B cell (primary cell): ENCODE measurements around the gene GRIK5. TPM values are rescaled to one million over a fixed set of nuclear protein-coding genes. Genes with fewer than 3 reads are reported as not detected.

Source experiments
- ATAC-seq: fragments of 200-7000 bp; cut with Tn5 transposase; one replicate; pipeline ENCODE4 v1.10.0; 2021; ENCODE audit warnings: low read depth, mild to moderate bottlenecking, moderate number of reproducible peaks, moderate library complexity
- CTCF ChIA-PET: fragments of 350-600 bp; sonication (Branson Sonifier 250); formaldehyde crosslinking; loops from one replicate; lab custom pipeline; 2021; ENCODE audit warnings: antibody characterized with exemption, inconsistent platforms; lab: Charles Lee
- POLR2A ChIA-PET: fragments of 350-600 bp; sonication (Branson Sonifier 250); formaldehyde crosslinking; loops from one replicate; lab custom pipeline; 2021; ENCODE audit warnings: antibody characterized with exemption; lab: Charles Lee
- DNase-seq: peaks from one replicate; pipeline ENCODE4 v3.0.0; 2013
- H2AFZ ChIP-seq: 2 replicates; pipeline ENCODE4 v1.6.1; 2012; ENCODE audit warnings: mild to moderate bottlenecking, low read depth, low read length; ENCODE audit not compliant: insufficient read depth, poor library complexity, severe bottlenecking
- H3K27ac ChIP-seq, 2 donors: 1 replicate in 1 of 2; 2 replicates in 1 of 2; pipeline ENCODE4 v1.5.1; 2012 to 2013; ENCODE audit warnings: low read length in 2 of 2, mild to moderate bottlenecking in 2 of 2, moderate library complexity in 1 of 2
- H3K27me3 ChIP-seq, 4 experiments: fragments of 200-600 bp in 1 of 4; sonication (generic) in 1 of 4; replicated peaks in 1 of 4; 1 replicate in 2 of 4; 2 replicates in 2 of 4; pipeline versions ENCODE4 v1.6.1 to v1.7.0; 2013 to 2016; ENCODE audit warnings: low read length in 3 of 4, mild to moderate bottlenecking in 2 of 4, mixed read lengths in 1 of 4, moderate library complexity in 1 of 4; ENCODE audit not compliant: insufficient read depth in 4 of 4, control insufficient read depth in 3 of 4; ENCODE audit errors: control extremely low read depth in 1 of 4
- H3K36me3 ChIP-seq, 2 experiments: replicated peaks in 1 of 2; 1 replicate in 1 of 2; 2 replicates in 1 of 2; pipeline versions ENCODE4 v1.6.1 to v1.7.1; 2013; ENCODE audit warnings: low read length in 1 of 2; ENCODE audit not compliant: insufficient read depth in 2 of 2, control insufficient read depth in 1 of 2; ENCODE audit errors: control extremely low read depth in 1 of 2, extremely low read depth in 1 of 2
- H3K4me1 ChIP-seq, 2 donors: fragments of 200-600 bp in 1 of 2; sonication (generic) in 1 of 2; 1 replicate in 1 of 2; 2 replicates in 1 of 2; pipeline versions ENCODE4 v1.5.1 to v1.6.1; 2013 to 2017; ENCODE audit warnings: low read length in 2 of 2; ENCODE audit not compliant: control insufficient read depth in 2 of 2, insufficient read depth in 2 of 2
- H3K4me2 ChIP-seq: replicated peaks from 2 replicates; pipeline ENCODE3; 2012; ENCODE audit warnings: mild to moderate bottlenecking, low read depth, low read length; ENCODE audit not compliant: poor library complexity, severe bottlenecking
- H3K4me3 ChIP-seq, 5 experiments: fragments of 200-600 bp in 1 of 5; sonication (generic) in 1 of 5; 1 replicate in 3 of 5; 2 replicates in 2 of 5; pipeline versions ENCODE4 v1.5.1 to v1.7.0; 2011 to 2016; ENCODE audit warnings: low read length in 4 of 5, mild to moderate bottlenecking in 4 of 5, low read depth in 2 of 5, control low read depth in 1 of 5, moderate library complexity in 1 of 5; ENCODE audit not compliant: insufficient read depth in 1 of 5; ENCODE audit errors: control extremely low read depth in 1 of 5, extremely low read depth in 1 of 5
- H3K79me2 ChIP-seq: fragments of 200-600 bp; sonication (generic); one replicate; pipeline ENCODE4 v1.6.0; 2016; ENCODE audit warnings: low read length; ENCODE audit not compliant: control insufficient read depth, insufficient read depth
- H3K9ac ChIP-seq: fragments of 200-600 bp; sonication (generic); 2 replicates; pipeline ENCODE4 v1.6.1; 2017; ENCODE audit warnings: mild to moderate bottlenecking, low read length, moderate library complexity
- H3K9me3 ChIP-seq, 3 donors: one replicate each; pipeline versions ENCODE4 v1.6.1 to v1.7.1; 2013; ENCODE audit warnings: low read length in 2 of 3; ENCODE audit not compliant: control insufficient read depth in 2 of 3, insufficient read depth in 1 of 3; ENCODE audit errors: control extremely low read depth in 1 of 3
- H4K20me1 ChIP-seq: 2 replicates; pipeline ENCODE4 v1.6.0; 2012; ENCODE audit warnings: mild to moderate bottlenecking, low read length; ENCODE audit not compliant: insufficient read depth, control insufficient read depth, poor library complexity, severe bottlenecking
- H3K27ac Mint-ChIP-seq: one replicate; pipeline ENCODE4 v1.8.0; 2021; ENCODE audit warnings: mixed read lengths
- H3K27me3 Mint-ChIP-seq: one replicate; pipeline ENCODE4 v1.8.0; 2021; ENCODE audit warnings: mixed read lengths
- H3K4me1 Mint-ChIP-seq: one replicate; pipeline ENCODE4 v1.8.0; 2021; ENCODE audit warnings: mixed read lengths
- H3K4me3 Mint-ChIP-seq: one replicate; pipeline ENCODE4 v1.8.0; 2021; ENCODE audit warnings: mixed read lengths
- H3K9me3 Mint-ChIP-seq: one replicate; pipeline ENCODE4 v1.8.0; 2022; ENCODE audit warnings: mixed read lengths; ENCODE audit not compliant: insufficient read depth
- EZH2 ChIP-seq: IDR thresholded peaks from 2 replicates; pipeline ENCODE4 v1.6.1; 2012; ENCODE audit warnings: borderline replicate concordance, low read depth, mild to moderate bottlenecking, moderate library complexity, low read length; ENCODE audit not compliant: insufficient read depth, poor library complexity, severe bottlenecking
- WGBS: methylation state at CpG from one replicate; pipeline ENCODE4 v1.1.5; 2013; ENCODE audit warnings: missing lambda C conversion rate; ENCODE audit not compliant: insufficient coverage; 5-methylcytosine and 5-hydroxymethylcytosine counted together
- intact Hi-C: fragments of 100-400 bp; cut with micrococcal nuclease; formaldehyde crosslinking; loops from one replicate; pipeline ENCODE4 v1.10.0; 2022
- polyA minus RNA-seq: library from RNA; depleted of rRNA, polyadenylated mRNA; stranded (reverse); fragments of >200 nt; gene quantifications from 2 replicates; pipeline ENCODE4 v1.2.3, GENCODE V29; 2012
- polyA plus RNA-seq: library from polyadenylated mRNA; depleted of rRNA; stranded (reverse); fragments of >200 nt; gene quantifications from 2 replicates; pipeline ENCODE4 v1.2.3, GENCODE V29; 2012
- total RNA-seq, 2 donors: library from RNA; stranded (reverse); fragments of 120-200 nt in 1 of 2; gene quantifications; 1 replicate in 1 of 2; 2 replicates in 1 of 2; pipeline versions ENCODE4 v1.2.3 to v1.2.4, GENCODE V29; 2013 to 2022
- TF ChIP-seq, protein P1 (sequence below): fragments of 200-600 bp; IDR thresholded peaks from one replicate; pipeline ENCODE4 v1.8.0; 2022; ENCODE audit warnings: antibody characterized with exemption, mild to moderate bottlenecking

Gene GRIK5, protein sequence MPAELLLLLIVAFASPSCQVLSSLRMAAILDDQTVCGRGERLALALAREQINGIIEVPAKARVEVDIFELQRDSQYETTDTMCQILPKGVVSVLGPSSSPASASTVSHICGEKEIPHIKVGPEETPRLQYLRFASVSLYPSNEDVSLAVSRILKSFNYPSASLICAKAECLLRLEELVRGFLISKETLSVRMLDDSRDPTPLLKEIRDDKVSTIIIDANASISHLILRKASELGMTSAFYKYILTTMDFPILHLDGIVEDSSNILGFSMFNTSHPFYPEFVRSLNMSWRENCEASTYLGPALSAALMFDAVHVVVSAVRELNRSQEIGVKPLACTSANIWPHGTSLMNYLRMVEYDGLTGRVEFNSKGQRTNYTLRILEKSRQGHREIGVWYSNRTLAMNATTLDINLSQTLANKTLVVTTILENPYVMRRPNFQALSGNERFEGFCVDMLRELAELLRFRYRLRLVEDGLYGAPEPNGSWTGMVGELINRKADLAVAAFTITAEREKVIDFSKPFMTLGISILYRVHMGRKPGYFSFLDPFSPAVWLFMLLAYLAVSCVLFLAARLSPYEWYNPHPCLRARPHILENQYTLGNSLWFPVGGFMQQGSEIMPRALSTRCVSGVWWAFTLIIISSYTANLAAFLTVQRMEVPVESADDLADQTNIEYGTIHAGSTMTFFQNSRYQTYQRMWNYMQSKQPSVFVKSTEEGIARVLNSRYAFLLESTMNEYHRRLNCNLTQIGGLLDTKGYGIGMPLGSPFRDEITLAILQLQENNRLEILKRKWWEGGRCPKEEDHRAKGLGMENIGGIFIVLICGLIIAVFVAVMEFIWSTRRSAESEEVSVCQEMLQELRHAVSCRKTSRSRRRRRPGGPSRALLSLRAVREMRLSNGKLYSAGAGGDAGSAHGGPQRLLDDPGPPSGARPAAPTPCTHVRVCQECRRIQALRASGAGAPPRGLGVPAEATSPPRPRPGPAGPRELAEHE
- 0.27 TPM in 1 of 2 replicates, not detected in the other for total RNA-seq
- total RNA-seq (2013) = 0.07 TPM
- polyA plus RNA-seq = 0.09 and 0.33 TPM in 2 replicates
- 0.07 TPM in 1 of 2 replicates, not detected in the other for polyA minus RNA-seq

DNA sequence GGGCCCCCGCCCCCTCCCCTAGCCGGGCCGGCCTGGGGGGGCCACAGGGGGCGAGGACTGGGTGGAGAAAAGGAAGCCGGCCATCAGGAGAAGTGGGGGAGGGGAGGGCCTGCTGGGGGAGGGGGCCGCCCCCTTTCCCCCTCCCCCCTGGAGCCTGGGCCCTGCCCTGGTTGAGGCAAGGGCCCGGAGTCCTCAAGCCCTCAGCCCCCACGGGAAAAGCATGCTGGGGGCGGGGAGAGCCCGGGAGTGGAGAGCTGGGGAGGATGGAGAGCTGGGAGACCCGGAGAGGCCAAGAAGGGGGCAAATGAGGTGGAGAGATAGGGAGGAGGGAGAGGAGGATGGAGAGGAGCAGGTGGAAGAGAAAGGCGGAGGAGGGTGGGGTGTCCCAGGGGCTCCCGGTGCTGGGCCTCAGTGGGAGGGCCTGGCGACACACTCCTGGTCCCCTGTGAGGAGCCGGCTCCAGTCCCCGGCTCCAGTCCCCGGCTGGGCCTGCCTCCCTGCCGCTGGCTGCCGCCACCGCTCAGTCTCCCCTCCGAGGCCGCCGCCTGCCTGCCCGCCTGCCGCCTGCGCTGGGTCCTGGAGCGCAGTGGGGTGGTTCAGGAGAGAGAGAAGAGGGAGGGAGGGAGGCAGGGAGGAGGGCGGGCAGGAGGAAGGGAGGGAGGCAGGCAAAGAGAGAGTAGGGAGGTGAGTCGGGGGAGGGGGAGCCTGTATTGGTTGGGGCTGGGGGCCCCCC, at the start of gene GRIK5:
TSS of gene GRIK5 (minus strand) at position 588 of the 733 bp plus-strand sequence. CDS start 4,436 bp downstream, outside the sequence.
- Mint-ChIP-seq H3K4me3 (no peak within 1 kb of the TSS), H3K27me3 (peaks cover 15% of the 10 kb centered on the region), H3K27ac (no peak within 1 kb of the TSS), H3K4me1 (peaks cover 3% of the 10 kb centered on the region), H3K9me3 (no peaks in the 10 kb centered on the region)
- DNase-seq = no peak
- H3K4me3 ChIP-seq = no peak within 1 kb of the TSS
- WGBS = 10% methylated on average over 20 of the region's 29 CpGs
- POLR2A ChIA-PET = no interaction called here
- H2AFZ ChIP-seq = peak within 1 kb of the TSS; percentile 42
- H3K4me1 ChIP-seq = peaks cover 15 to 22% of the 10 kb centered on the region in 2 donors
- TF ChIP-seq EZH2 = no peak
- TF ChIP-seq, protein P1, sequence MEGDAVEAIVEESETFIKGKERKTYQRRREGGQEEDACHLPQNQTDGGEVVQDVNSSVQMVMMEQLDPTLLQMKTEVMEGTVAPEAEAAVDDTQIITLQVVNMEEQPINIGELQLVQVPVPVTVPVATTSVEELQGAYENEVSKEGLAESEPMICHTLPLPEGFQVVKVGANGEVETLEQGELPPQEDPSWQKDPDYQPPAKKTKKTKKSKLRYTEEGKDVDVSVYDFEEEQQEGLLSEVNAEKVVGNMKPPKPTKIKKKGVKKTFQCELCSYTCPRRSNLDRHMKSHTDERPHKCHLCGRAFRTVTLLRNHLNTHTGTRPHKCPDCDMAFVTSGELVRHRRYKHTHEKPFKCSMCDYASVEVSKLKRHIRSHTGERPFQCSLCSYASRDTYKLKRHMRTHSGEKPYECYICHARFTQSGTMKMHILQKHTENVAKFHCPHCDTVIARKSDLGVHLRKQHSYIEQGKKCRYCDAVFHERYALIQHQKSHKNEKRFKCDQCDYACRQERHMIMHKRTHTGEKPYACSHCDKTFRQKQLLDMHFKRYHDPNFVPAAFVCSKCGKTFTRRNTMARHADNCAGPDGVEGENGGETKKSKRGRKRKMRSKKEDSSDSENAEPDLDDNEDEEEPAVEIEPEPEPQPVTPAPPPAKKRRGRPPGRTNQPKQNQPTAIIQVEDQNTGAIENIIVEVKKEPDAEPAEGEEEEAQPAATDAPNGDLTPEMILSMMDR = no peak
- H3K27ac ChIP-seq = no peak within 1 kb of the TSS
- CTCF ChIA-PET = no interaction called here
- H3K36me3 ChIP-seq = no peaks in the 10 kb centered on the region
- intact Hi-C loops = no loop called here
- H3K4me2 ChIP-seq = peak within 1 kb of the TSS; percentile 59
- peaks cover under 1% of the 10 kb centered on the region for H3K79me2 ChIP-seq
- no peak within 1 kb of the TSS for H3K9ac ChIP-seq
- H4K20me1 ChIP-seq = no peaks in the 10 kb centered on the region
- H3K27me3 ChIP-seq = peaks cover 0 to 40% (median 23%) of the 10 kb centered on the region in 4 experiments
- no peak for ATAC-seq
- no peaks in the 10 kb centered on the region for H3K9me3 ChIP-seq
